PC-3 (cell line): ENCODE results near the gene C5. TPM values are rescaled to one million over a fixed set of nuclear protein-coding genes. Genes with fewer than 3 reads are reported as not detected.

Source experiments
- ATAC-seq: fragments of 200-7000 bp; cut with Tn5 transposase; 2 replicates; pipeline ENCODE4 v1.9.1; 2020; ENCODE audit warnings: mild to moderate bottlenecking, moderate library complexity
- BruUV-seq: library from RNA; stranded (reverse); fragments of 400-500 nt; replicated peaks from 2 replicates; lab custom pipeline; 2021; lab: Mats Ljungman, UMichigan
- CTCF ChIA-PET: fragments of 300-600 bp; sonication (Branson Sonifier 250); formaldehyde crosslinking; loops from one replicate; lab custom pipeline; 2022; ENCODE audit warnings: antibody characterized with exemption; lab: Charles Lee
- POLR2A ChIA-PET: fragments of 300-600 bp; sonication (Branson Sonifier 250); formaldehyde crosslinking; loops from one replicate; lab custom pipeline; 2022; ENCODE audit warnings: antibody characterized with exemption; ENCODE audit not compliant: unreplicated experiment; lab: Charles Lee
- DNase-seq: peaks from one replicate; pipeline ENCODE4 v3.0.0-alpha.2; 2015
- H2AFZ ChIP-seq: fragments of 300-600 bp; sonication (generic); 2 replicates; pipeline ENCODE4 v1.6.0; 2016; ENCODE audit warnings: antibody characterized with exemption, low read length
- H3F3A ChIP-seq: fragments of 300-600 bp; sonication (generic); one replicate; pipeline ENCODE4 v1.6.0; 2017; ENCODE audit warnings: antibody characterized with exemption, low read length, control low read depth, mild to moderate bottlenecking; ENCODE audit not compliant: unreplicated experiment
- H3K27ac ChIP-seq: fragments of 300-600 bp; sonication (generic); 2 replicates; pipeline ENCODE4 v1.5.1; 2016; ENCODE audit warnings: mild to moderate bottlenecking, low read length
- H3K27me3 ChIP-seq: fragments of 300-600 bp; sonication (generic); 2 replicates; pipeline ENCODE4 v1.6.1; 2016; ENCODE audit warnings: low read length, mixed read lengths
- H3K36me3 ChIP-seq: fragments of 300-600 bp; sonication (generic); 2 replicates; pipeline ENCODE4 v1.6.1; 2016; ENCODE audit warnings: low read depth, mixed run types, low read length, mixed read lengths
- H3K4me1 ChIP-seq: fragments of 300-600 bp; sonication (generic); 2 replicates; pipeline ENCODE4 v1.5.1; 2016; ENCODE audit warnings: low read length; ENCODE audit not compliant: insufficient read depth
- H3K4me2 ChIP-seq: fragments of 300-600 bp; sonication (generic); 2 replicates; pipeline ENCODE4 v1.6.0; 2016; ENCODE audit warnings: low read length
- H3K4me3 ChIP-seq: fragments of 300-600 bp; sonication (generic); 2 replicates; pipeline ENCODE4 v1.5.1; 2016; ENCODE audit warnings: mild to moderate bottlenecking, low read length, mixed read lengths
- H3K79me2 ChIP-seq: fragments of 300-600 bp; sonication (generic); 2 replicates; pipeline ENCODE4 v1.6.1; 2017; ENCODE audit warnings: low read length, mixed read lengths
- H3K9ac ChIP-seq: fragments of 300-600 bp; sonication (generic); 2 replicates; pipeline ENCODE4 v1.6.0; 2016; ENCODE audit warnings: mild to moderate bottlenecking, low read length
- H3K9me2 ChIP-seq: fragments of 300-600 bp; sonication (generic); replicated peaks from 2 replicates; pipeline ENCODE4 v1.6.1; 2016; ENCODE audit warnings: mixed run types, low read length, mixed read lengths
- H3K9me3 ChIP-seq: fragments of 300-600 bp; sonication (generic); 2 replicates; pipeline ENCODE4 v1.6.1; 2016; ENCODE audit warnings: low read length, mixed read lengths
- H4K20me1 ChIP-seq: fragments of 300-600 bp; sonication (generic); 2 replicates; pipeline ENCODE4 v1.6.1; 2016; ENCODE audit warnings: low read length, mixed read lengths
- CTCF ChIP-seq: fragments of 300-600 bp; sonication (generic); conservative IDR thresholded peaks from 2 replicates; pipeline ENCODE4 v1.5.1; 2017; ENCODE audit warnings: antibody characterized with exemption, low read depth, mild to moderate bottlenecking, low read length
- EZH2 ChIP-seq: fragments of 300-600 bp; sonication (generic); IDR thresholded peaks from one replicate; pipeline ENCODE4 v1.6.1; 2017; ENCODE audit warnings: antibody characterized with exemption, mild to moderate bottlenecking, low read length; ENCODE audit not compliant: unreplicated experiment
- EZH2phosphoT487 ChIP-seq: fragments of 300-600 bp; sonication (generic); IDR thresholded peaks from 2 replicates; pipeline ENCODE4 v1.6.1; 2018; ENCODE audit warnings: mild to moderate bottlenecking, antibody characterized with exemption, low read length, borderline replicate concordance
- intact Hi-C: fragments of 100-400 bp; cut with micrococcal nuclease; formaldehyde crosslinking; loops from 2 replicates; pipeline ENCODE4 v1.9.0; 2023
- total RNA-seq: library from RNA; depleted of rRNA; stranded (reverse); fragments of >200 nt; gene quantifications from 2 replicates; pipeline ENCODE4 v1.2.3, GENCODE V29; 2014

The C5 gene
- total RNA-seq, 1 experiment from 2014 or later: 2.9 TPM

- no peaks in the 10 kb centered on the region for H3K27me3 ChIP-seq
- ChIA-PET POLR2A (no interaction called here), CTCF (interaction anchor here (0.6 to 1.0 kb wide), 2 partner anchors 40 to 89 kb away, joined by 3 read pairs; no protein-coding TSS in a partner anchor)
- peaks cover 10% of the 10 kb centered on the region for H3K4me1 ChIP-seq
- ATAC-seq: peak; percentile 84
- DNase-seq: peak; percentile 81
- H2AFZ ChIP-seq: peak within 1 kb of the TSS; percentile 97
- no peaks in the 10 kb centered on the region for H4K20me1 ChIP-seq
- H3K9ac ChIP-seq: peak within 1 kb of the TSS; percentile 91
- H3K79me2 ChIP-seq: no peaks in the 10 kb centered on the region
- BruUV-seq: TSS peak; percentile 71
- H3K4me2 ChIP-seq: peak within 1 kb of the TSS; percentile 98
- no peaks in the 10 kb centered on the region for H3F3A ChIP-seq
- H3K27ac ChIP-seq: peak within 1 kb of the TSS; percentile 86
- no peak for TF ChIP-seq EZH2phosphoT487
- no peak for TF ChIP-seq EZH2
- TF ChIP-seq CTCF: no peak
- no peaks in the 10 kb centered on the region for H3K9me2 ChIP-seq
- peak within 1 kb of the TSS; percentile 79 for H3K4me3 ChIP-seq
- intact Hi-C loops: loop anchor here (2.0 to 10.0 kb wide), 3 partner anchors 132 to 460 kb away; no protein-coding TSS in a partner anchor
- H3K9me3 ChIP-seq: no peaks in the 10 kb centered on the region
- no peaks in the 10 kb centered on the region for H3K36me3 ChIP-seq
Observed at GRCh38 chr9:121074370-121075250, 24.5 kb upstream of the C5 start, which contains the start of gene CNTRL. CNTRL (plus strand) TSS chr9:121074955; CDS start chr9:121088327, 13,372 bp downstream.

DNA sequence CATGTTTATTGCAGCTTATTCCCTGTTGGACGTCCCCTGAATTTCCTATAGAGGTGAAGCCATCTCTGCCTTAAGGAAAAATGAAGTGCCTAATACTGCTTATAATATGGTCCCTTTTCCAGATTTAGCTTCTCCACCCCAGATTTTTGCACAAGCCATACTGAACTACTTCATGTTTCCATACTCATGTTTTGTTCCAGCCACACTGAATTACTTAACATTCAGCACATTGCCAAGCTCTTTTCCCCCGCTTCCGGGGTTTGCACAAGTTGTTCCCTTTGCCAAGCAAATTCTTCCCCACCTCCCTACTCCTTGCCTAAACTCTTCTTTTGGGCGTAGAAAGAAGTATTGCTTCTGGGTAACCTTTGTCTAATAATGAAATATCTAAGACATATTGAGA, 23.0 kb upstream of the C5 start:
- Histone ChIP-seq H3F3A (no peaks in the 10 kb centered on the region), H3K79me2 (no peaks in the 10 kb centered on the region), H3K4me3 (no peak overlapping the region), H3K9me3 (no peaks in the 10 kb centered on the region), H4K20me1 (no peaks in the 10 kb centered on the region), H3K27me3 (no peaks in the 10 kb centered on the region), H3K9ac (no peak overlapping the region), H2AFZ (no peak overlapping the region; the same call in 1 of the 2 replicates), H3K27ac (no peak overlapping the region), H3K4me2 (peak overlapping the region; percentile 79; the same call in 1 of the 2 replicates), H3K36me3 (no peaks in the 10 kb centered on the region), H3K4me1 (peaks cover 10% of the 10 kb centered on the region), H3K9me2 (no peaks in the 10 kb centered on the region)
- no peak for TF ChIP-seq EZH2phosphoT487
- no peak for TF ChIP-seq CTCF
- no peak for TF ChIP-seq EZH2
- intact Hi-C loops: loop anchor here (2.0 to 10.0 kb wide), 3 partner anchors 46 to 458 kb away; no protein-coding TSS in a partner anchor
- POLR2A ChIA-PET: no interaction called here
- DNase-seq: peak; percentile 22
- CTCF ChIA-PET: interaction anchor here (0.5 to 2.1 kb wide), 4 partner anchors 78 to 177 kb away, joined by 3 to 9 read pairs (median 6); no protein-coding TSS in a partner anchor
- ATAC-seq: no peak
- BruUV-seq: no TSS peak
